Measurements from ENCODE around the gene CDH26. TPM values are rescaled to one million over a fixed set of nuclear protein-coding genes. Genes with fewer than 3 reads are reported as not detected.

CDH26 gene
- total and polyA plus RNA-seq, 9 of the 15 experiments (the other 6 are each of a cell fraction or from before 2014, with no cell fraction given), result 0.07 to 0.13 (median 0.10) TPM; not detected in 4

- in situ Hi-C loops (cut with MboI), result no loop called here
- FAIRE-seq, result no peak
- no peak for TF ChIP-seq ZNF274 (IDR thresholded peaks at IDR 0.05; ENCODE audit: borderline replicate concordance, low read depth, low read length)
- no peak for TF ChIP-seq PRMT5 (CRISPR knock-in tag; IDR thresholded peaks at IDR 0.05)
- no peak for TF ChIP-seq PCBP2 (IDR thresholded peaks at IDR 0.05; ENCODE audit: low read depth, low read length, poor library complexity, severe bottlenecking)
- TF ChIP-seq EHMT2 (IDR thresholded peaks at IDR 0.05), result no peak
- TF ChIP-seq RCOR1 (IDR thresholded peaks at IDR 0.05; ENCODE audit: borderline replicate concordance in 1 of 2, low read depth in 2 of 2, low read length in 2 of 2), result no peak
- no peak for TF ChIP-seq RHOXF2B (CRISPR knock-in tag; conservative IDR thresholded peaks at IDR 0.05)
- TF ChIP-seq DACH1 (IDR thresholded peaks at IDR 0.05; ENCODE audit: partially characterized antibody), result no peak
- TF ChIP-seq AFF1 (IDR thresholded peaks at IDR 0.05; ENCODE audit: low read depth in 1 of 2, partially characterized antibody in 2 of 2), result no peak
- TF ChIP-seq KDM2B (CRISPR knock-in tag; IDR thresholded peaks at IDR 0.05), result no peak
- TF ChIP-seq CUX1 (CRISPR knock-in tag; IDR thresholded peaks at IDR 0.05), result no peak
- no peak for TF ChIP-seq ARHGAP35 (IDR thresholded peaks at IDR 0.05; ENCODE audit: partially characterized antibody)
- TF ChIP-seq CC2D1A (IDR thresholded peaks at IDR 0.05), result no peak
- TF ChIP-seq ZNF449 (CRISPR knock-in tag; IDR thresholded peaks at IDR 0.05), result no peak
These were observed 93.7 kb downstream of the CDH26 start for GRCh38 chr20:60051911-60052310.

More at GRCh38 chr20:60051911-60052310, 93.7 kb downstream of the CDH26 start:
- Histone ChIP-seq H3K27ac (ENCODE audit: extremely low read depth, low read depth, low read length) (no peak overlapping the region), H3K4me3 (no peak overlapping the region), H3K9ac (ENCODE audit: insufficient read depth in 1 of 2, low read depth in 2 of 2, low read length in 2 of 2) (no peak overlapping the region), H4K20me1 (replicated peaks; ENCODE audit: control insufficient read depth, insufficient read depth, low read length) (no peaks in the 10 kb centered on the region), H3K27me3 (ENCODE audit: control insufficient read depth in 2 of 2, insufficient read depth in 2 of 2, low read length in 2 of 2) (peaks cover 0 to 30% of the 10 kb centered on the region in 2 experiments; a peak in 2 of 5 replicates), H3K4me2 (ENCODE audit: insufficient read depth, low read length) (no peak overlapping the region), H3K79me2 (ENCODE audit: control insufficient read depth, insufficient read depth, low read length) (no peaks in the 10 kb centered on the region), H3K4me1 (replicated peaks in 1 of 2; ENCODE audit: control insufficient read depth in 2 of 2, insufficient read depth in 2 of 2, low read length in 2 of 2) (no peaks in the 10 kb centered on the region; a peak in 1 of 5 replicates), H2AFZ (ENCODE audit: low read depth, low read length) (no peak overlapping the region), H3K9me1 (ENCODE audit: control insufficient read depth, insufficient read depth, low read length) (no peaks in the 10 kb centered on the region), H3K36me3 (ENCODE audit: control insufficient read depth, insufficient read depth, low read length) (no peaks in the 10 kb centered on the region), H3K9me3 (replicated peaks; ENCODE audit: control insufficient read depth, insufficient read depth, low read depth, low read length) (no peaks in the 10 kb centered on the region)
- WGBS (ENCODE audit: insufficient coverage, low coverage, missing lambda C conversion rate), result 2% methylated on average over 3 of the region's 3 CpGs
- no TSS peak for BruUV-seq (replicated peaks)
- ATAC-seq, result no peak
- DNase-seq (ENCODE audit: extremely low read depth in 1 of 4, low spot score in 3 of 4), result no peak
- CTCF ChIA-PET (ENCODE audit: low intra/inter-chr PET ratio), result interaction anchor here (0.6 kb wide), 1 partner anchor 19 kb away, joined by 3 read pairs; no protein-coding TSS in a partner anchor
- POLR2A ChIA-PET, result no interaction called here
- intact Hi-C loops (cut with micrococcal nuclease), result no loop called here
